Measurements from ENCODE around the gene NPLOC4.
"Not testable (repeated sequence)": the region's sequence is repeated elsewhere in the genome, so short reads cannot be mapped to it uniquely, and the experiment has no call there.

Gene NPLOC4

DNA sequence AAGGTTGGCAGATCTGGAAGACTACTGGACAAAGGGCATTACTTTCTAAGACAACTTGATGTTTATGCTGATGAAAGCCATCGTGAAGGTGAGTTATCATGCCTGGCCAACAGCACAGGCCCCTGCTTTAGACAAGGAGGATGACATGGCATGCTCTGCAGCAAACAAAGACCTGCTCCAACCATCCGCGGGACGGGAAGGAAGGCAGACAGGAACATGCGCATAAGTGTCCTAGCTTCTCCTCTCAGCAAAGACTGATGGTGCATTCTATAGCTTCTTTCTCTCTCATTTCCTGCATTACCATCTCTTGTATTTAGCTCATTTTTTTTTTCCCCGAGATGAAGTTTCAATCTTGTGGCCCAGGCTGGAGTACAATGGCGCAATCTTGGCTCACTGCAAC is 5.4 kb downstream of the NPLOC4 start:
- Histone ChIP-seq H4K20me1 (ENCODE audit: low read depth, low read length) (no peaks in the 10 kb centered on the region; the same call in 1 of the 2 replicates), H3K9me3 (ENCODE audit: insufficient read depth, low read length) (no peaks in the 10 kb centered on the region), H3K4me3 (ENCODE audit: insufficient read depth, low read length, poor library complexity, severe bottlenecking) (no peak overlapping the region), H3K9ac (ENCODE audit: low read length) (no peak overlapping the region), H3K36me3 (ENCODE audit: low read length) (0 out of 2 replicates have a peak, but pooled peaks cover 3% of the 10 kb centered on the region), H3K27ac (ENCODE audit: low read depth, low read length) (no peak overlapping the region), H3K9me2 (replicated peaks; ENCODE audit: insufficient read depth, low read length) (no peaks in the 10 kb centered on the region), H2AFZ (ENCODE audit: low read depth, low read length, severe bottlenecking) (no peak overlapping the region), H3K27me3 (ENCODE audit: low read length) (no peaks in the 10 kb centered on the region), H3F3A (ENCODE audit: insufficient read depth) (no peaks in the 10 kb centered on the region), H3K4me2 (ENCODE audit: low read depth, low read length, poor library complexity, severe bottlenecking) (no peak overlapping the region), H3K79me2 (ENCODE audit: insufficient read depth, low read length) (peaks cover 55% of the 10 kb centered on the region)
- TF ChIP-seq, protein P1, sequence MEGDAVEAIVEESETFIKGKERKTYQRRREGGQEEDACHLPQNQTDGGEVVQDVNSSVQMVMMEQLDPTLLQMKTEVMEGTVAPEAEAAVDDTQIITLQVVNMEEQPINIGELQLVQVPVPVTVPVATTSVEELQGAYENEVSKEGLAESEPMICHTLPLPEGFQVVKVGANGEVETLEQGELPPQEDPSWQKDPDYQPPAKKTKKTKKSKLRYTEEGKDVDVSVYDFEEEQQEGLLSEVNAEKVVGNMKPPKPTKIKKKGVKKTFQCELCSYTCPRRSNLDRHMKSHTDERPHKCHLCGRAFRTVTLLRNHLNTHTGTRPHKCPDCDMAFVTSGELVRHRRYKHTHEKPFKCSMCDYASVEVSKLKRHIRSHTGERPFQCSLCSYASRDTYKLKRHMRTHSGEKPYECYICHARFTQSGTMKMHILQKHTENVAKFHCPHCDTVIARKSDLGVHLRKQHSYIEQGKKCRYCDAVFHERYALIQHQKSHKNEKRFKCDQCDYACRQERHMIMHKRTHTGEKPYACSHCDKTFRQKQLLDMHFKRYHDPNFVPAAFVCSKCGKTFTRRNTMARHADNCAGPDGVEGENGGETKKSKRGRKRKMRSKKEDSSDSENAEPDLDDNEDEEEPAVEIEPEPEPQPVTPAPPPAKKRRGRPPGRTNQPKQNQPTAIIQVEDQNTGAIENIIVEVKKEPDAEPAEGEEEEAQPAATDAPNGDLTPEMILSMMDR (IDR thresholded peaks at IDR 0.05; ENCODE audit: insufficient read depth, low read length, poor library complexity, severe bottlenecking): no peak
- TF ChIP-seq EZH2phosphoT487 (conservative IDR thresholded peaks at IDR 0.05; ENCODE audit: low read length): no peak

DNA sequence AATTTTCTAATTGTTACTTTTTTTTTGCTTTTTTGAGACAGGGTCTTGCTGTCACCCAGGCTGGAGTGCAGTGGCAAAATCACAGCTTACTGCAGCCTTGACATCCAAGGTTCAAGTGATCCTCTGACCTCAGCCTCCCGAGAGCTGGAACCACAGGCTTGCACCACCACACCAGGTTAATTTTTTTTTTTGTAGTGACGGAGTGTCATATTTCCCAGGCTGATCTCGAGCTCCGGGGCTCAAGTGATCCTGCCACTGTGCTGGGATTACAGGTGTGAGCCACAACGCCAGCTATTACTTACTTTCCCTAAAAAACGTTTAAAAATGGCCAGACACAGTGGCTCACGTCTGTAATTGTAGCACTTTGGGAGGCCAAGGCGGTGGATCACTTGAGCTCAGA is 6.6 kb downstream of the NPLOC4 start:
- Histone ChIP-seq H3K27me3 (ENCODE audit: low read length) (no peaks in the 10 kb centered on the region), H3K9ac (ENCODE audit: low read length) (no peak overlapping the region), H3K79me2 (ENCODE audit: insufficient read depth, low read length) (peaks cover 43% of the 10 kb centered on the region), H3F3A (ENCODE audit: insufficient read depth) (no peaks in the 10 kb centered on the region), H4K20me1 (ENCODE audit: low read depth, low read length) (no peaks in the 10 kb centered on the region; the same call in 1 of the 2 replicates), H3K4me3 (ENCODE audit: insufficient read depth, low read length, poor library complexity, severe bottlenecking) (no peak overlapping the region), H3K4me2 (ENCODE audit: low read depth, low read length, poor library complexity, severe bottlenecking) (no peak overlapping the region), H2AFZ (ENCODE audit: low read depth, low read length, severe bottlenecking) (no peak overlapping the region), H3K27ac (ENCODE audit: low read depth, low read length) (no peak overlapping the region), H3K9me2 (replicated peaks; ENCODE audit: insufficient read depth, low read length) (no peaks in the 10 kb centered on the region), H3K36me3 (ENCODE audit: low read length) (0 out of 2 replicates have a peak, but pooled peaks cover 3% of the 10 kb centered on the region), H3K9me3 (ENCODE audit: insufficient read depth, low read length) (no peaks in the 10 kb centered on the region)
- TF ChIP-seq EZH2phosphoT487 (conservative IDR thresholded peaks at IDR 0.05; ENCODE audit: low read length): no peak
- TF ChIP-seq, protein P1 (IDR thresholded peaks at IDR 0.05; ENCODE audit: insufficient read depth, low read length, poor library complexity, severe bottlenecking): no peak

DNA sequence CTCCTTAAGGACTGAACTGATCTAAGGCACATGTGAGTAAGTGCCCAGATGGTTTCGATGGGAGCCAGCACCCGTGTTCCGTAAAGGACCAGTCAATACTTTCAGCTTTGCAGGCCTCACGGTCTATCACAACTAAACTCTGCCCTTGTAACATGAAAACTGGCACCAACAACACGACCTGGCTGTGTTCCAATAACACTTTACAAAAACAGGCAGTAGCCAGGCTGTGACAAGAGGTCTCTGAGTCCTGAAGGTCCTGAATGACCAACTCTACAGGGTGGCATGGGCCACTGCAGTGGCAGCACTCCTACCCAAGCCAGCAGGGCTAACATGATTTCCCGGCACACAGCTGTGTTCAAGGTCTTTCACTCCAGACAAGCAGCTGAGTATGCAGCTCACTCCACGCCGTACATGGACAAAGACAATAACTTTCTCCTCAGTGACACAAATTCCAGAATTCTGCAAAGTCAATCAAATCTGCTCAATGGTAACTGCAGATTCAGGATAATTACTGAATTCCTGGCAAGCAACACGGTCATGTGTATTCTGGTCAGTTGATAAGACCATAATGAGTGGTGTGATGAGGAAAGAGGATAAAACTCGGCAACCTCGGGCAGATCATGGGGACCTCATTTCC is 15.3 kb downstream of the NPLOC4 start:
- Histone ChIP-seq H3K9me3 (ENCODE audit: insufficient read depth, low read length) (no peaks in the 10 kb centered on the region), H3K27me3 (ENCODE audit: low read length) (no peaks in the 10 kb centered on the region), H3K27ac (ENCODE audit: low read depth, low read length) (no peak overlapping the region), H2AFZ (ENCODE audit: low read depth, low read length, severe bottlenecking) (no peak overlapping the region), H3K36me3 (ENCODE audit: low read length) (no peaks in the 10 kb centered on the region), H3F3A (ENCODE audit: insufficient read depth) (no peaks in the 10 kb centered on the region), H3K79me2 (ENCODE audit: insufficient read depth, low read length) (peaks cover 7% of the 10 kb centered on the region; the same call in 1 of the 2 replicates), H4K20me1 (ENCODE audit: low read depth, low read length) (no peaks in the 10 kb centered on the region), H3K9me2 (replicated peaks; ENCODE audit: insufficient read depth, low read length) (no peaks in the 10 kb centered on the region), H3K4me2 (ENCODE audit: low read depth, low read length, poor library complexity, severe bottlenecking) (no peak overlapping the region), H3K9ac (ENCODE audit: low read length) (no peak overlapping the region), H3K4me3 (ENCODE audit: insufficient read depth, low read length, poor library complexity, severe bottlenecking) (no peak overlapping the region)
- TF ChIP-seq, protein P1 (IDR thresholded peaks at IDR 0.05; ENCODE audit: insufficient read depth, low read length, poor library complexity, severe bottlenecking): no peak
- TF ChIP-seq EZH2phosphoT487 (conservative IDR thresholded peaks at IDR 0.05; ENCODE audit: low read length): no peak

DNA sequence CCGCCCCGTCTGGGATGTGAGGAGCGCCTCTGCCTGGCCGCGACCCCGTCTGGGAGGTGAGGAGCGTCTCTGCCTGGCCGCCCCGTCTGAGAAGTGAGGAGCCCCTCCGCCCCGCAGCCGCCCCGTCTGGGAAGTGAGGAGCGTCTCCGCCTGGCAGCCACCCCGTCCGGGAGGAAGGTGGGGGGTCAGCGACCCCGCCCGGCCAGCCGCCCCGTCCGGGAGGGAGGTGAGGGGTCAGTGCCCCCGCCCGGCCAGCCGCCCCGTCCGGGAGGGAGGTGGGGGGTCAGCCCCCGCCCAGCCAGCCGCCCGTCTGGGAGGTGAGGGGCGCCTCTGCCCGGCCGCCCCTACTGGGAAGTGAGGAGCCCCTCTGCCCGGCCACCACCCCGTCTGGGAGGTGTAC is 18.6 kb downstream of the NPLOC4 start:
- H3K79me2 ChIP-seq (ENCODE audit: insufficient read depth, low read length): peaks cover 20% of the 10 kb centered on the region
- not testable (repeated sequence) for H4K20me1 ChIP-seq (ENCODE audit: low read depth, low read length); H3K27me3 ChIP-seq (ENCODE audit: low read length); H3K27ac ChIP-seq (ENCODE audit: low read depth, low read length); H3K4me3 ChIP-seq (ENCODE audit: insufficient read depth, low read length, poor library complexity, severe bottlenecking); H3K9me2 ChIP-seq (replicated peaks; ENCODE audit: insufficient read depth, low read length); H3F3A ChIP-seq (ENCODE audit: insufficient read depth); H3K9me3 ChIP-seq (ENCODE audit: insufficient read depth, low read length); H3K4me2 ChIP-seq (ENCODE audit: low read depth, low read length, poor library complexity, severe bottlenecking); H3K36me3 ChIP-seq (ENCODE audit: low read length); H2AFZ ChIP-seq (ENCODE audit: low read depth, low read length, severe bottlenecking); H3K9ac ChIP-seq (ENCODE audit: low read length)
